ENCODE data around the gene ADGRF1.

Gene ADGRF1

GRCh38 chr6:47032974-47033765 is 9.0 kb downstream of the ADGRF1 start:
- DNase-seq (ENCODE audit: insufficient read length, low spot score), result no peak
- no peak for FAIRE-seq
- TF ChIP-seq CTCF (IDR thresholded peaks at IDR 0.05; ENCODE audit: insufficient read depth, missing control alignments), result no peak

- no peak for TF ChIP-seq CTCF (IDR thresholded peaks at IDR 0.05; ENCODE audit: insufficient read depth, missing control alignments)
- DNase-seq (ENCODE audit: insufficient read length, low spot score) (no peak), FAIRE-seq (no peak)
These were observed 10.5 kb downstream of the ADGRF1 start for GRCh38 chr6:47031656-47032055.

GRCh38 chr6:47029865-47030561 is 12.1 kb downstream of the ADGRF1 start:
- TF ChIP-seq CTCF (IDR thresholded peaks at IDR 0.05; ENCODE audit: insufficient read depth, missing control alignments), result no peak
- FAIRE-seq (no peak), DNase-seq (ENCODE audit: insufficient read length, low spot score) (no peak)

DNA sequence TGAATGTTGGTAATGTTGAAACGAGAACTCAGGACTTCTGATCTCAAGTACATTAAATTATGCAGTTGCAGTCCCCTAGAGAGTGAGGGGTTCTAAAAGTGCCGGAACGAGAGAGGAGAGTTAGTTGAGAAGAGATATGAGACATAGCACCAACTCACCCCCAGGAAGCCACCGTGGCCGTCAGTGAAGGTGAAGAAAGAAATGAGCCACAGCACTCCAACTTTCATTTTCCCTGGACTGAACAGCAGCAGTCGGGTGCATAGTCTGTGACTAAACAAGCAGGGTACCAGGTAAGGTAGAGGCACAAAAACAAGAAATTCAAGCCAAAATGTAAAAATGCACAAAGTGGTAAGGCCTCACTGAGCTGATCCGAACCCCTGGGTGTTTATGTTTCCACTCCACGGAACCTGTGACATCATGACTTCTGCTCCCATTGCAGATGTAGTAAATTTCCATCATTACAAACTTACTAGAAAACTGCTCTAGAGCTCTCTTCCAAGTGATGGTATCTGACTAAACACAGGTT is 13.2 kb downstream of the ADGRF1 start:
- FAIRE-seq, result no peak
- no peak for TF ChIP-seq CTCF (IDR thresholded peaks at IDR 0.05; ENCODE audit: insufficient read depth, missing control alignments)
- no peak for DNase-seq (ENCODE audit: insufficient read length, low spot score)

DNA sequence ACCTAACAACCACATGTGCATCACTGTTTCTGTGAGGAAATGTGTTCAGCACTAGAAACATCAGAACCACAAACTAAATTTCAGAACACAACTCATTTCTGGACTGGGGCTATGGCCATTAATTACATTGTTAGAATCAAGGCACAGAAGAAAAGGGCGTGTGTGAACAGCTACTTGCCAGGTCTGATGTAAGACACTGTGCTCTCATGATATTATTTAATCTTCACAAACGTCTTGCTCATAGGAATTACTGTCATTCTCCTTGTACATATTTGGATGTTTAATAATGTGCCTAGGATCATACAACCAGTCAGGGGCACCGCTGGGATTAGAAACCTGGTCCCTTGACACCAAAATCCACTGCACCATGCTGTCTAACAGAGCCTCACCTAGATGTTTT is 14.8 kb downstream of the ADGRF1 start:
- DNase-seq (ENCODE audit: insufficient read length, low spot score) (no peak), FAIRE-seq (no peak)
- no peak for TF ChIP-seq CTCF (IDR thresholded peaks at IDR 0.05; ENCODE audit: insufficient read depth, missing control alignments)

DNA sequence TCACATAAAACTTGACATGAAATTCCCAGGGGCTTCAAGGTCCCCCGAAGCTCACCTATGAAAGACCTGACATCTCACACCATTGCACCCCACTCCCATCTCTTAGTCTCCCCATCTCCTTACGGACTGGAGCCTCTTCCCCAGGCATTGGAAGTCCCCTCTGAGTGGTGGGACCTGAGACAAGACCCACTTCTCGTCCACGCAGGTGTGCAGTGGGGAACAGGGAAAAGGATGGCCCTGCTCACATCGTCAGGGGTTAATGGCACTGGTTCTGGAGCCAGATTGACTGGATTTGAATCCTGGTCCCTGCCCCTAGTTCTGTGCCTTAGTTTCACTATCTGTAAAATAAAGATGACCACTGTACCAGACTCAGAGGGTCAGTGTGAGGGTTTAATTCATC is 15.5 kb downstream of the ADGRF1 start:
- no peak for DNase-seq (ENCODE audit: insufficient read length, low spot score)
- FAIRE-seq, result no peak
- no peak for TF ChIP-seq CTCF (IDR thresholded peaks at IDR 0.05; ENCODE audit: insufficient read depth, missing control alignments)

GRCh38 chr6:47023573-47023972 is 18.6 kb downstream of the ADGRF1 start:
- no peak for TF ChIP-seq CTCF (IDR thresholded peaks at IDR 0.05; ENCODE audit: insufficient read depth, missing control alignments)
- DNase-seq (ENCODE audit: insufficient read length, low spot score) (no peak), FAIRE-seq (no peak)
